Left kidney (tissue), 2 donors: ENCODE data around the gene MAJIN. TPM values are rescaled to one million over a fixed set of nuclear protein-coding genes. Genes with fewer than 3 reads are reported as not detected.
"Not testable (repeated sequence)": the region's sequence is repeated elsewhere in the genome, so short reads cannot be mapped to it uniquely, and the experiment has no call there.

Experiments
- DNase-seq: peaks from one replicate; pipeline ENCODE4 v3.0.0-alpha.2; 2013
- polyA plus RNA-seq: library from polyadenylated mRNA; unstranded; fragments of 120-200 nt; gene quantifications from one replicate; pipeline ENCODE4 v1.2.1, GENCODE V29; 2013; ENCODE audit not compliant: insufficient read length

The MAJIN gene
- polyA plus RNA-seq, 1 donor = 0.88 TPM

- no peak for DNase-seq
Measured at GRCh38 chr11:64990222-64990923, 18.5 kb upstream of the MAJIN start.

GRCh38 chr11:64989416-64989815, 17.5 kb upstream of the MAJIN start:
- no peak for DNase-seq

GRCh38 chr11:64987998-64988854, 16.3 kb upstream of the MAJIN start:
- no peak for DNase-seq

- not testable (repeated sequence) for DNase-seq
Measured at GRCh38 chr11:64983339-64983738, 11.4 kb upstream of the MAJIN start.

GRCh38 chr11:64976651-64977050, 4.7 kb upstream of the MAJIN start:
- DNase-seq = no peak

- DNase-seq = no peak
Measured at GRCh38 chr11:64974124-64974523, 2.2 kb upstream of the MAJIN start.

GRCh38 chr11:64970731-64971151, 1.2 kb downstream of the MAJIN start:
- DNase-seq = no peak

- no peak for DNase-seq
Measured at GRCh38 chr11:64969209-64969608, 2.7 kb downstream of the MAJIN start.

- DNase-seq = no peak
Measured at GRCh38 chr11:64967375-64967774, 4.5 kb downstream of the MAJIN start.

GRCh38 chr11:64963072-64963631, 8.8 kb downstream of the MAJIN start:
- DNase-seq = no peak

GRCh38 chr11:64960719-64961118, 11.2 kb downstream of the MAJIN start:
- DNase-seq = no peak

GRCh38 chr11:64959498-64959897, 12.4 kb downstream of the MAJIN start:
- no peak for DNase-seq

GRCh38 chr11:64954201-64954600, 17.7 kb downstream of the MAJIN start:
- no peak for DNase-seq

GRCh38 chr11:64951529-64951928, 20.4 kb downstream of the MAJIN start:
- no peak for DNase-seq

- no peak for DNase-seq
Measured at GRCh38 chr11:64947208-64947814, 24.6 kb downstream of the MAJIN start.

- no peak for DNase-seq
Measured at GRCh38 chr11:64936539-64936938, 35.4 kb downstream of the MAJIN start.

GRCh38 chr11:64935359-64936081, 36.4 kb downstream of the MAJIN start, which contains the start of gene GPHA2:
TSS of gene GPHA2 (minus strand) at chr11:64935893. CDS start at chr11:64935460, 433 bp downstream.
- DNase-seq = no peak

GRCh38 chr11:64934682-64935358, 37.1 kb downstream of the MAJIN start:
- no peak for DNase-seq

GRCh38 chr11:64933935-64934681, 37.8 kb downstream of the MAJIN start:
- no peak for DNase-seq

- no peak for DNase-seq
Measured at GRCh38 chr11:64933213-64933934, 38.5 kb downstream of the MAJIN start.
